Retinal pigment epithelial cell (primary cell): Measurements from ENCODE around the gene SLC19A2.

ENCODE experiments used
- DNase-seq: peaks from one replicate; pipeline ENCODE4 v3.0.0-alpha.2; 2010; ENCODE audit warnings: low read depth
- H3K4me3 ChIP-seq: 2 replicates; pipeline ENCODE4 v1.5.1; 2011; ENCODE audit warnings: mild to moderate bottlenecking, low read length, control low read depth, moderate library complexity
- CTCF ChIP-seq: conservative IDR thresholded peaks from 2 replicates; pipeline ENCODE4 v1.5.1; 2011; ENCODE audit warnings: low read depth, low read length, control low read depth, inconsistent platforms

SLC19A2 gene

GRCh38 chr1:169484683-169485430 is 887 bp downstream of the SLC19A2 start:
- DNase-seq = peak; percentile 74
- no peak for TF ChIP-seq CTCF
- H3K4me3 ChIP-seq = peak overlapping the region; percentile 76

GRCh38 chr1:169484101-169484500 is 1.6 kb downstream of the SLC19A2 start:
- DNase-seq = no peak
- TF ChIP-seq CTCF = no peak
- H3K4me3 ChIP-seq = peak overlapping the region; percentile 76

GRCh38 chr1:169483500-169483966 is 2.2 kb downstream of the SLC19A2 start:
- H3K4me3 ChIP-seq = peak overlapping the region; percentile 76
- DNase-seq = peak; percentile 95
- TF ChIP-seq CTCF = no peak

- no peak for TF ChIP-seq CTCF
- no peak for DNase-seq
- no peak overlapping the region for H3K4me3 ChIP-seq
Measured at GRCh38 chr1:169479363-169480066, 6.2 kb downstream of the SLC19A2 start.

GRCh38 chr1:169478094-169478672 is 7.6 kb downstream of the SLC19A2 start:
- H3K4me3 ChIP-seq = no peak overlapping the region
- no peak for TF ChIP-seq CTCF
- no peak for DNase-seq

GRCh38 chr1:169475806-169476387 is 9.8 kb downstream of the SLC19A2 start:
- TF ChIP-seq CTCF = no peak

More at GRCh38 chr1:169475806-169476387, 9.8 kb downstream of the SLC19A2 start:
- DNase-seq = peak; percentile 91
- H3K4me3 ChIP-seq = no peak overlapping the region
